Mammary epithelial cell (primary cell): Measurements from ENCODE around the gene SERPINF2.
"Not testable (repeated sequence)": the region's sequence is repeated elsewhere in the genome, so short reads cannot be mapped to it uniquely, and the experiment has no call there.

Experiments
- EZH2 ChIP-seq: IDR thresholded peaks from 2 replicates; pipeline ENCODE4 v1.6.1; 2012; ENCODE audit warnings: low read length, inconsistent platforms, borderline replicate concordance
- TF ChIP-seq, protein P1 (sequence below), 2 donors: IDR thresholded peaks in 1 of 2; conservative IDR thresholded peaks in 1 of 2; 2 replicates each; pipeline ENCODE4 v1.5.1; 2011 to 2012; ENCODE audit warnings: inconsistent platforms in 2 of 2, low read length in 2 of 2, mild to moderate bottlenecking in 2 of 2, control low read depth in 1 of 2, low read depth in 1 of 2; ENCODE audit not compliant: insufficient read depth in 1 of 2; ENCODE audit errors: extremely low read depth in 1 of 2

DNA sequence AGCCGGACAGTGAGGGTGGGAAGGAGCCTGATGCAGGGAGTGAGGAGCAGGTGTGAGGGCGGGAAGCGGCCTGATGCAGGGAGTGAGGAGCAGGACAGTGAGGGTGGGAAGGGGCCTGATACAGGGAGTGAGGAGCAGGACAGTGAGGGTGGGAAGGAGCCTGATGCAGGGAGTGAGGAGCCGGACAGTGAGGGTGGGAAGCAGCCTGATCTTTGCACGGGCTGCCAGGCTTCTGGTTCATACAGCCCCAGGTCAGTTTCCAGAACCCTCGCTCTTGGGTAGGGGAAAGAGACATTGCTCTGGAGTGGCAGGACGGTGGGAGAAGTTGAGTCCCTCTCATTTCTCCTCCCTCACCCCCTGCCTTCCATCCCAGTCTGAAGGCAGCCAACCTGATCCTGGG is 772 bp upstream of the SERPINF2 start:
- TF ChIP-seq EZH2 = not testable (repeated sequence)
- TF ChIP-seq, protein P1, sequence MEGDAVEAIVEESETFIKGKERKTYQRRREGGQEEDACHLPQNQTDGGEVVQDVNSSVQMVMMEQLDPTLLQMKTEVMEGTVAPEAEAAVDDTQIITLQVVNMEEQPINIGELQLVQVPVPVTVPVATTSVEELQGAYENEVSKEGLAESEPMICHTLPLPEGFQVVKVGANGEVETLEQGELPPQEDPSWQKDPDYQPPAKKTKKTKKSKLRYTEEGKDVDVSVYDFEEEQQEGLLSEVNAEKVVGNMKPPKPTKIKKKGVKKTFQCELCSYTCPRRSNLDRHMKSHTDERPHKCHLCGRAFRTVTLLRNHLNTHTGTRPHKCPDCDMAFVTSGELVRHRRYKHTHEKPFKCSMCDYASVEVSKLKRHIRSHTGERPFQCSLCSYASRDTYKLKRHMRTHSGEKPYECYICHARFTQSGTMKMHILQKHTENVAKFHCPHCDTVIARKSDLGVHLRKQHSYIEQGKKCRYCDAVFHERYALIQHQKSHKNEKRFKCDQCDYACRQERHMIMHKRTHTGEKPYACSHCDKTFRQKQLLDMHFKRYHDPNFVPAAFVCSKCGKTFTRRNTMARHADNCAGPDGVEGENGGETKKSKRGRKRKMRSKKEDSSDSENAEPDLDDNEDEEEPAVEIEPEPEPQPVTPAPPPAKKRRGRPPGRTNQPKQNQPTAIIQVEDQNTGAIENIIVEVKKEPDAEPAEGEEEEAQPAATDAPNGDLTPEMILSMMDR (conservative IDR thresholded peaks at IDR 0.05 in 1 of 2, IDR thresholded peaks at IDR 0.05 in 1 of 2; ENCODE audit: extremely low read depth in 1 of 2, insufficient read depth in 1 of 2, low read depth in 1 of 2, low read length in 2 of 2) = not testable (repeated sequence)
